Measurements from ENCODE around the gene CRB3. TPM values are rescaled to one million over a fixed set of nuclear protein-coding genes. Genes with fewer than 3 reads are reported as not detected.

Gene CRB3
- polyA plus RNA-seq, 3 donors: 34.0 to 41.7 (median 35.9) TPM

DNA sequence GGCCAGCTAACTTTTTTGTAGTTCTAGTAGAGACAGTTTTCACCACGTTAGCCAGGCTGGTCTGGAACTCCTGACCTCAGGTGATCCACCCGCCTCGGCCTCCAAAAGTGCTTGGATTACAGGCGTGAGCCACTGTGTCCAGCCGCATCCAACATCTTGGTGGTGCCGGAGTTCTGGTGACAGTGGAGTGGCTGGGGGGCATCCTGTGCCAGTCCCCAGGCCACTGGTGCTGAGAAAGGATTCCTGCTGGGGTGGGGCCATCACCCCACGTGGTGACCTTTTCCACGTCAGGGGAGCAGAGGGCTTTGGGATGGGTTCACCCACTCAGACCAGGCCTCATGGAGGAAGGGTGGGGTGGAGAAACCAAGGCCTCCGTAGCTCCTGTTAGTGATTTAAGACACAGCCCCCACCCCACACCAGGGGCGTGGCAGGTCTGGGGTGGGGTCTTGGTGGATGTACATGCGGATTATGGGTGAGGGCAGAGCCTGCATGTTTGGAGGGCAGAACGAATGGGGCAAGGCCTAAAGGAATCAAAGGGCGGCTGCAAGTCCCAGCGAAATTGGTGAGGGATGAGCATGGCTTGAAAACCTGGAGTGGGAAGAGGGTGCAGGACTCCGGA lies 51.0 kb downstream of the CRB3 start:
- DNase-seq: no peak

DNA sequence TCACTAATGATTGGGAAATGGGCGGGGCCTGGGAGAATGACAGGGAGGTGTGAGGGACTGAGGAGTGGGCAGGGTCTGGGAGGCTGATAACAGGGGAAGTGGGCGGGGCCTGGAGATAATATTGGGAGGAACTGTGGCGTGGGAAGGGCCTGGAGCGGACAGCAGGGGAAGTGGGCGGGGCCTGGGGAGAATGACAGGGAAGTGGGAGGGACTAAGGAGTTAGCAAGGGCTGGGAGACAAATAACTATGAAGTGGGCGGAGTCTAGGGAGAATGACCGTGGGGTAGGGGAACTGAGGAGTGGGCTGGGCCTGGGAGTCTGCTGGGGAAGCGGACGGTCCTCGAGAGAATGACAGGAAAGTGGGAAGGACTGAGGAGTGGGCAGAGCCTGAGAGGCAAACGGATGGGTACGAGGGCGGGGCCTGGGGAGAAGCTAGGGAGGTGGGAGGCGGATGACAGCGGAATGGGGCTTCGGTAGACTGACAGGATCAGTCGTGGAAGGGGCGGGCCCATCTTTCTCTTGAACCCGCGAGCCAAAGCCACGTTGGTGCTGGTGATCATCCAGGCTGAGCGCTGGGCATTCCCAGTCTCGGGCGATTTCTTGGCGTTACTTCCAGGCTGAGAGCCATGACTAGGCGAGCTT lies 52.1 kb downstream of the CRB3 start:
- DNase-seq: peak; percentile 87

Other genes with a start within 250 kb of the CRB3 start
- gene MLLT1, start 184.3 kb upstream of the CRB3 start, polyA plus RNA-seq (ENCODE audit: insufficient read length in 3 of 3): 100 to 1,000 TPM; 109 to 129 (median 114) TPM
- gene ACER1, start 130.7 kb upstream of the CRB3 start, polyA plus RNA-seq (ENCODE audit: insufficient read length in 3 of 3): under 1 TPM in 2 of 3 donors, not detected in 1; 0.12 to 0.16 TPM
- gene CLPP, start 102.7 kb upstream of the CRB3 start, polyA plus RNA-seq (ENCODE audit: insufficient read length in 3 of 3): 10 to 100 TPM; 62.5 to 79.9 (median 69.1) TPM
- gene ALKBH7, start 91.5 kb upstream of the CRB3 start, polyA plus RNA-seq (ENCODE audit: insufficient read length in 3 of 3): 10 to 100 TPM; 70.2 to 90.9 (median 89.4) TPM
- 1 to 10 TPM; 3.0 to 3.8 (median 3.3) TPM for gene PSPN, start 88.3 kb upstream of the CRB3 start, polyA plus RNA-seq (ENCODE audit: insufficient read length in 3 of 3)
- 100 to 1,000 TPM in 2 of 3 donors, 10 to 100 TPM in 1; 91.7 to 102 (median 100) TPM for gene GTF2F1, start 71.1 kb upstream of the CRB3 start, polyA plus RNA-seq (ENCODE audit: insufficient read length in 3 of 3)
- gene KHSRP, start 39.5 kb upstream of the CRB3 start, polyA plus RNA-seq (ENCODE audit: insufficient read length in 3 of 3): 100 to 1,000 TPM; 310 to 362 (median 359) TPM
- gene SLC25A41, start 30.5 kb upstream of the CRB3 start, polyA plus RNA-seq (ENCODE audit: insufficient read length in 3 of 3): 1 to 10 TPM in 2 of 3 donors, under 1 TPM in 1; 0.31 to 2.4 (median 1.5) TPM
- 10 to 100 TPM; 77.7 to 84.1 (median 80.4) TPM for gene SLC25A23, start 4.5 kb upstream of the CRB3 start, polyA plus RNA-seq (ENCODE audit: insufficient read length in 3 of 3)
- gene DENND1C, start 17.5 kb downstream of the CRB3 start, polyA plus RNA-seq (ENCODE audit: insufficient read length in 3 of 3): 10 to 100 TPM; 41.8 to 47.0 (median 45.2) TPM
- gene TUBB4A, start 38.0 kb downstream of the CRB3 start, polyA plus RNA-seq (ENCODE audit: insufficient read length in 3 of 3): 10 to 100 TPM; 35.2 to 37.0 (median 36.7) TPM
- gene TNFSF9, start 66.8 kb downstream of the CRB3 start, polyA plus RNA-seq (ENCODE audit: insufficient read length in 3 of 3): under 1 TPM in 2 of 3 donors, not detected in 1; 0.21 to 0.55 TPM
- under 1 TPM in 1 of 3 donors, not detected in 2; 0.26 TPM for gene CD70, start 126.9 kb downstream of the CRB3 start, polyA plus RNA-seq (ENCODE audit: insufficient read length in 3 of 3)
- gene TNFSF14, start 205.9 kb downstream of the CRB3 start, polyA plus RNA-seq (ENCODE audit: insufficient read length in 3 of 3): under 1 TPM; 0.03 to 0.08 (median 0.06) TPM

Measured in renal pelvis (tissue), 4 donors.